Endothelial cell of umbilical vein (primary cell): ENCODE results near the gene EFR3B.

Source experiments
- CTCF ChIP-seq, 2 donors: IDR thresholded peaks; 1 replicate in 1 of 2; 2 replicates in 1 of 2; pipeline ENCODE4 v1.5.1; 2011; ENCODE audit warnings: low read length in 2 of 2, mild to moderate bottlenecking in 2 of 2, moderate library complexity in 2 of 2, control low read depth in 1 of 2, inconsistent platforms in 1 of 2, low read depth in 1 of 2; ENCODE audit not compliant: insufficient read depth in 1 of 2; ENCODE audit errors: extremely low read depth in 1 of 2
- EZH2 ChIP-seq: IDR thresholded peaks from 2 replicates; pipeline ENCODE4 v1.6.1; 2012; ENCODE audit warnings: borderline replicate concordance, low read depth, mild to moderate bottlenecking, moderate library complexity, low read length, inconsistent platforms; ENCODE audit not compliant: severe bottlenecking
- FOS ChIP-seq: IDR thresholded peaks from 2 replicates; pipeline ENCODE4 v1.6.1; 2011; ENCODE audit warnings: mild to moderate bottlenecking, low read length, moderate library complexity, borderline replicate concordance; ENCODE audit not compliant: insufficient read depth
- GATA2 ChIP-seq: IDR thresholded peaks from 2 replicates; pipeline ENCODE4 v1.7.0; 2011; ENCODE audit warnings: low read depth, mild to moderate bottlenecking, moderate library complexity, mixed read lengths, low read length; ENCODE audit not compliant: insufficient read length, insufficient read depth
- JUN ChIP-seq: IDR thresholded peaks from 2 replicates; pipeline ENCODE4 v1.6.1; 2011; ENCODE audit warnings: borderline replicate concordance, low read depth; ENCODE audit not compliant: insufficient read length, insufficient read depth
- MAX ChIP-seq: IDR thresholded peaks from 2 replicates; pipeline ENCODE4 v1.6.1; 2011; ENCODE audit not compliant: insufficient read depth, insufficient read length
- MYC ChIP-seq: IDR thresholded peaks from one replicate; pipeline ENCODE4 v1.6.1; 2011; ENCODE audit warnings: mild to moderate bottlenecking, low read depth, low read length
- POLR2A ChIP-seq: IDR thresholded peaks from 2 replicates; pipeline ENCODE4 v1.6.1; 2012; ENCODE audit warnings: low read depth, mild to moderate bottlenecking, control low read depth, low read length
- POLR2AphosphoS5 ChIP-seq: IDR thresholded peaks from 2 replicates; pipeline ENCODE4 v1.6.1; 2012; ENCODE audit warnings: low read depth, mild to moderate bottlenecking, control low read depth, low read length, moderate library complexity; ENCODE audit not compliant: insufficient read depth

GRCh38 chr2:25079050-25079635 is 37.3 kb downstream of the EFR3B start:
- TF ChIP-seq POLR2A (no peak), MAX (no peak), POLR2AphosphoS5 (no peak), CTCF (IDR thresholded peaks at IDR 0.05; ENCODE audit: extremely low read depth in 1 of 2, insufficient read depth in 1 of 2, low read depth in 1 of 2, low read length in 2 of 2) (no peak), MYC (no peak), EZH2 (no peak), JUN (no peak), FOS (no peak), GATA2 (no peak)
